Measurements from ENCODE around the gene CMC4.

The CMC4 gene

GRCh38 chrX:155026420-155026726 lies 44.6 kb downstream of the CMC4 start:
- Histone ChIP-seq H3K4me1 (ENCODE audit: insufficient read depth, low read length) (peaks cover 5% of the 10 kb centered on the region; the same call in 1 of the 2 replicates), H3K9me3 (ENCODE audit: insufficient read depth, low read depth, low read length) (no peaks in the 10 kb centered on the region), H3K36me3 (ENCODE audit: insufficient read depth, low read length) (no peaks in the 10 kb centered on the region), H3K27me3 (ENCODE audit: insufficient read depth, low read length) (no peaks in the 10 kb centered on the region), H3K9ac (ENCODE audit: low read depth, low read length) (peak overlapping the region; percentile 98), H3K4me3 (ENCODE audit: low read length) (peak overlapping the region; percentile 70), H3K27ac (ENCODE audit: low read depth, low read length) (peak overlapping the region; percentile 95; the same call in 1 of the 2 replicates)
- WGBS, result 0% methylated on average over 12 of the region's 16 CpGs

GRCh38 chrX:155023907-155024833 lies 46.8 kb downstream of the CMC4 start:
- Histone ChIP-seq H3K4me3 (ENCODE audit: low read length) (no peak overlapping the region), H3K27ac (ENCODE audit: low read depth, low read length) (no peak overlapping the region), H3K36me3 (ENCODE audit: insufficient read depth, low read length) (no peaks in the 10 kb centered on the region), H3K9ac (ENCODE audit: low read depth, low read length) (no peak overlapping the region), H3K9me3 (ENCODE audit: insufficient read depth, low read depth, low read length) (no peaks in the 10 kb centered on the region), H3K4me1 (ENCODE audit: insufficient read depth, low read length) (peaks cover 5% of the 10 kb centered on the region; the same call in 1 of the 2 replicates), H3K27me3 (ENCODE audit: insufficient read depth, low read length) (no peaks in the 10 kb centered on the region)
- 94% methylated on average over 5 of the region's 6 CpGs for WGBS

- 13% methylated on average over 1 of the region's 1 CpG for WGBS
- no peak within 1 kb of the TSS for H3K27ac ChIP-seq (ENCODE audit: low read depth, low read length)
- no peaks in the 10 kb centered on the region for H3K27me3 ChIP-seq (ENCODE audit: insufficient read depth, low read length)
- H3K9me3 ChIP-seq (ENCODE audit: insufficient read depth, low read depth, low read length), result no peaks in the 10 kb centered on the region
- H3K36me3 ChIP-seq (ENCODE audit: insufficient read depth, low read length), result no peaks in the 10 kb centered on the region
- no peak within 1 kb of the TSS for H3K9ac ChIP-seq (ENCODE audit: low read depth, low read length)
- H3K4me1 ChIP-seq (ENCODE audit: insufficient read depth, low read length), result no peaks in the 10 kb centered on the region
- H3K4me3 ChIP-seq (ENCODE audit: low read length), result no peak within 1 kb of the TSS
Measured at GRCh38 chrX:155022585-155022984, 48.4 kb downstream of the CMC4 start, which contains the start of gene F8. Gene F8, minus strand, starts transcription at chrX:155022723. Its CDS starts 171 bp downstream, at chrX:155022552.

- Histone ChIP-seq H3K9ac (ENCODE audit: low read depth, low read length) (no peak overlapping the region), H3K4me3 (ENCODE audit: low read length) (no peak overlapping the region), H3K27me3 (ENCODE audit: insufficient read depth, low read length) (no peaks in the 10 kb centered on the region), H3K27ac (ENCODE audit: low read depth, low read length) (no peak overlapping the region), H3K36me3 (ENCODE audit: insufficient read depth, low read length) (no peaks in the 10 kb centered on the region), H3K9me3 (ENCODE audit: insufficient read depth, low read depth, low read length) (no peaks in the 10 kb centered on the region), H3K4me1 (ENCODE audit: insufficient read depth, low read length) (no peaks in the 10 kb centered on the region)
- WGBS, result 93% methylated on average over 2 of the region's 3 CpGs
Measured at GRCh38 chrX:155020591-155020990, 50.3 kb downstream of the CMC4 start.
